Natural killer cell (primary cell): ENCODE results near the gene EXOC4. TPM values are rescaled to one million over a fixed set of nuclear protein-coding genes. Genes with fewer than 3 reads are reported as not detected.

Experiments used
- ATAC-seq, 3 donors: fragments of 150-1000 bp in 2 of 3; fragments of 200-7000 bp in 1 of 3; cut with Tn5 transposase; 1 replicate in 1 of 3; 2 replicates in 2 of 3; pipeline ENCODE4 v1.10.0; 2021; ENCODE audit warnings: mild to moderate bottlenecking in 2 of 3, moderate library complexity in 2 of 3
- DNase-seq, 2 donors: peaks; one replicate each; pipeline versions ENCODE4 v3.0.0 to v3.0.0-alpha.2; 2013 to 2021; ENCODE audit warnings: mixed read lengths in 1 of 2
- H3K27ac ChIP-seq: one replicate; pipeline ENCODE4 v1.5.1; 2013; ENCODE audit warnings: mild to moderate bottlenecking, low read length
- H3K27me3 ChIP-seq: one replicate; pipeline ENCODE4 v1.6.1; 2013; ENCODE audit warnings: low read length; ENCODE audit not compliant: control insufficient read depth, insufficient read depth
- H3K36me3 ChIP-seq: one replicate; pipeline ENCODE4 v1.6.1; 2013; ENCODE audit warnings: low read length; ENCODE audit not compliant: control insufficient read depth, insufficient read depth
- H3K4me1 ChIP-seq: one replicate; pipeline ENCODE4 v1.6.1; 2013; ENCODE audit warnings: low read length; ENCODE audit not compliant: control insufficient read depth, insufficient read depth
- H3K4me3 ChIP-seq: one replicate; pipeline ENCODE4 v1.5.1; 2013; ENCODE audit warnings: low read length
- H3K9me3 ChIP-seq: one replicate; pipeline ENCODE4 v1.6.1; 2013; ENCODE audit warnings: low read length; ENCODE audit not compliant: control insufficient read depth, insufficient read depth
- H3K27ac Mint-ChIP-seq, 2 donors: one replicate each; pipeline ENCODE4 v1.8.0; 2022; ENCODE audit warnings: mild to moderate bottlenecking in 2 of 2, mixed read lengths in 2 of 2, moderate library complexity in 1 of 2
- H3K27me3 Mint-ChIP-seq, 2 donors: one replicate each; pipeline ENCODE4 v1.8.0; 2022; ENCODE audit warnings: low read depth in 2 of 2, mixed read lengths in 2 of 2
- H3K36me3 Mint-ChIP-seq: one replicate; pipeline ENCODE4 v1.8.0; 2022; ENCODE audit warnings: mixed read lengths
- H3K4me1 Mint-ChIP-seq, 2 donors: one replicate each; pipeline ENCODE4 v1.8.0; 2022; ENCODE audit warnings: mixed read lengths in 2 of 2
- H3K4me3 Mint-ChIP-seq: one replicate; pipeline ENCODE4 v1.8.0; 2022; ENCODE audit warnings: mild to moderate bottlenecking, moderate library complexity, mixed read lengths
- H3K9me3 Mint-ChIP-seq, 2 donors: one replicate each; pipeline ENCODE4 v1.8.0; 2022; ENCODE audit warnings: mixed read lengths in 2 of 2
- CTCF ChIP-seq: fragments of 200-600 bp; IDR thresholded peaks from one replicate; pipeline ENCODE4 v1.8.0; 2022; ENCODE audit warnings: antibody characterized with exemption
- WGBS: methylation state at CpG from one replicate; pipeline ENCODE4 v1.1.7; 2013; ENCODE audit warnings: missing lambda C conversion rate; ENCODE audit not compliant: insufficient coverage; 5-methylcytosine and 5-hydroxymethylcytosine counted together
- intact Hi-C: fragments of 100-400 bp; cut with micrococcal nuclease; formaldehyde crosslinking; loops from one replicate; pipeline ENCODE4 v1.14.2; 2022
- total RNA-seq, 4 donors: library from RNA; stranded (reverse); fragments of 120-200 nt in 1 of 4; gene quantifications; one replicate each; pipeline versions ENCODE4 v1.2.3 to v1.2.4, GENCODE V29; 2013 to 2022

EXOC4 gene
- total RNA-seq, 3 donors from 2014 or later (not counting 1 experiment from before 2014, with no cell fraction given), result 105 to 148 (median 123) TPM

DNA sequence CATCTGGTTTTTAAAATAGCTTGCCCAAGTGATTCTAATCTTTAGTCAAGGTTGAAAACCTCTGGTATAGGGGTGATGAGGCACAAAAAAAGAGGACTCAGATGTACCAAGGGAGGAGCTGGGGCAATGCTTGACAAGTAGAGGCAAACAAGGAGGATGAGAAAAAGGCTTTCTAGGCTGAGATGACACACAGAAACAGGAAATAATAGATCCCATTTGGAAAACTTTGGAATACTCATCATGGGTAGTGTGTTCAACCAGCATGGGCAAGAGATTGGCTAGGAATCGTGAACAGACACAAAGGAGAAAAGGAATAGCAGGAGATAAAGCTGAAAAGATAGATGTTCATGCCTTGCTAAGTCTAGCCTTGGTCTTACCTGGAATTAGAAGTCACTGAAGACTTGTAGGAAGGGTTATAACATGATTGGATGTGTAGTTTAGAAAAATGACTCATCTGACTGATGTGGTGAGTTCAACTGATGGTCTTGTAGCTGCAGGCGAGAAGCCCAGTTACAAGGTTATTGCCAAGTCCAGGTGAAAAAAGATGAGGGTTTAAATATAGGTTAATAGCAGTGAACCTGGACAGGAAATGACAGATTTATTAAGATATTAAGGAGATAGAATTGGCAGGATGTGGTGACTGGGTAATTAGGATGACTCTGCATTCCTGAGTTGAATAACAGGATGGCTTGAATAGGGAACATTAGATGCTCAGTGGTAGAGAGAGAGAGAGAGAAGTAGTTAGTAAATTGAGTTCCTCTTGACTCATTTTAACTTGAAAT, 660.2 kb downstream of the EXOC4 start:
- intact Hi-C loops, result no loop called here
- no peaks in the 10 kb centered on the region for H3K9me3 Mint-ChIP-seq
- peaks cover 0 to 6% of the 10 kb centered on the region in 2 donors for H3K4me1 Mint-ChIP-seq
- no peak overlapping the region for H3K27ac Mint-ChIP-seq
- no peaks in the 10 kb centered on the region for H3K36me3 Mint-ChIP-seq
- no peaks in the 10 kb centered on the region for H3K27me3 ChIP-seq
- ATAC-seq (no peak), DNase-seq (no peak)
- no peak overlapping the region for H3K4me3 Mint-ChIP-seq
- H3K36me3 ChIP-seq, result peaks cover 5% of the 10 kb centered on the region
- 97% methylated on average over 2 of the region's 2 CpGs for WGBS
- no peaks in the 10 kb centered on the region for H3K9me3 ChIP-seq
- no peak overlapping the region for H3K27ac ChIP-seq
- no peaks in the 10 kb centered on the region for H3K27me3 Mint-ChIP-seq
- H3K4me3 ChIP-seq, result no peak overlapping the region
- TF ChIP-seq CTCF, result no peak
- H3K4me1 ChIP-seq, result no peaks in the 10 kb centered on the region

DNA sequence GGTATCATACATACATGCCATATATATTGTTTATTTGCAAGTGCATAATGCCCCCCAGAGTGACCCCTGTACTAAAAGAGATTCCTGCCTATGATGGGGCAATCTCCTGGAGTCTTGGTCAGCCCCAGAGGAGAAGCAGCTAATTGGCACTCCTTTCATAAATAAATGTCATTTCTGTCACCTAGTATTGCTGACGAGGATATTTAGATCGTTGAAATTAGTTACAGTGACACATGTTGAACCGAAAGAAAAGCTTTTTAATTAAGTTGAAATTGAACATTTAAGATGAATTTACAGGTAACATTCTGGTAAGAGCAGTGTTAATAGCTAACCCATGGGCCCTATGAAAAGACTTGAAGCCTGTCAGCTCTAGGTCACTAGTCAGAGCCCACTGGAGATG, 663.7 kb downstream of the EXOC4 start:
- no peaks in the 10 kb centered on the region for H3K4me1 ChIP-seq
- no peaks in the 10 kb centered on the region for H3K27me3 ChIP-seq
- no peak for TF ChIP-seq CTCF
- peaks cover 24% of the 10 kb centered on the region for H3K36me3 Mint-ChIP-seq
- peaks cover 9% of the 10 kb centered on the region for H3K36me3 ChIP-seq
- ATAC-seq (no peak), DNase-seq (no peak)
- H3K4me1 Mint-ChIP-seq, result peaks cover 4 to 8% of the 10 kb centered on the region in 2 donors
- H3K4me3 ChIP-seq, result no peak overlapping the region
- H3K27ac ChIP-seq, result no peak overlapping the region
- peaks cover 2 to 5% of the 10 kb centered on the region in 2 donors for H3K9me3 Mint-ChIP-seq
- intact Hi-C loops, result no loop called here
- WGBS, result 100% methylated on average over 3 of the region's 3 CpGs
- H3K4me3 Mint-ChIP-seq, result no peak overlapping the region
- H3K27me3 Mint-ChIP-seq, result no peaks in the 10 kb centered on the region
- H3K27ac Mint-ChIP-seq, result no peak overlapping the region
- peaks cover 3% of the 10 kb centered on the region for H3K9me3 ChIP-seq

GRCh38 chr7:133919810-133920209, 666.9 kb downstream of the EXOC4 start:
- TF ChIP-seq CTCF, result no peak
- ATAC-seq (no peak), DNase-seq (no peak)
- peaks cover 4 to 8% of the 10 kb centered on the region in 2 donors for H3K4me1 Mint-ChIP-seq
- Histone ChIP-seq H3K4me3 (no peak overlapping the region), H3K27ac (no peak overlapping the region), H3K9me3 (peaks cover 3% of the 10 kb centered on the region), H3K36me3 (peaks cover 9% of the 10 kb centered on the region), H3K4me1 (no peaks in the 10 kb centered on the region), H3K27me3 (no peaks in the 10 kb centered on the region)
- H3K27me3 Mint-ChIP-seq, result no peaks in the 10 kb centered on the region
- peaks cover 5 to 8% of the 10 kb centered on the region in 2 donors for H3K9me3 Mint-ChIP-seq
- intact Hi-C loops, result no loop called here
- H3K27ac Mint-ChIP-seq, result no peak overlapping the region
- no peak overlapping the region for H3K4me3 Mint-ChIP-seq
- peaks cover 30% of the 10 kb centered on the region for H3K36me3 Mint-ChIP-seq

DNA sequence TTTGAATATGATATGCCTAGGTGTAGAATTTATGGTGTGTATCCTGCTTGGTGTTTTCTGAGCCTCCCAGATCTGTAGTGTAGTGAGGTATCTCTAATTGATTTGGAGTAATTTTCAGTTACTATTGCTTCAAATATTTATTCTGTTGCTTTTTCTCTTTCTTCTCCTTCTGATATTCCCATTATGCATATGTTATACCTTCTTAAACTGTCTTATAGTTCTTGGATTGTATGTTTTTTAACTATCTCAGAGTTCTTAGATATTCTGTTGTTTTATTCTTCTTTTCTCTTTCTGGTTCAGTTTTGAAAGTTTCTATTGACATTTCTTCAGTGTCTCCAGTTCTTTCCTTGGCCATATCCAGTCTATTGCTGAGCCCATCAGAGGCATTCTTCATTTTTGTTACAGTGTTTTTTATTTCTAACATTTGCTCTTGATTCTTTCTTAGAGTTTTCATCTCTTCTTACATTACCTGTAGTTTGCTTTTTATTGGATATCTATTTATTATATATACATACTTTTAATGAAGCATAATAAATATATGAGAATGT, 668.8 kb downstream of the EXOC4 start:
- Histone ChIP-seq H3K27ac (no peak overlapping the region), H3K9me3 (peaks cover 3% of the 10 kb centered on the region), H3K27me3 (no peaks in the 10 kb centered on the region), H3K4me1 (no peaks in the 10 kb centered on the region), H3K36me3 (peaks cover 9% of the 10 kb centered on the region), H3K4me3 (no peak overlapping the region)
- Mint-ChIP-seq H3K4me3 (no peak overlapping the region), H3K9me3 (peaks cover 5 to 8% of the 10 kb centered on the region in 2 donors), H3K36me3 (peaks cover 30% of the 10 kb centered on the region), H3K27ac (no peak overlapping the region), H3K4me1 (peaks cover 4 to 8% of the 10 kb centered on the region in 2 donors), H3K27me3 (no peaks in the 10 kb centered on the region)
- DNase-seq, result no peak
- no peak for TF ChIP-seq CTCF
- no peak for ATAC-seq
- intact Hi-C loops, result no loop called here
